B cell (primary cell): ENCODE measurements around the gene SLC7A1. TPM values are rescaled to one million over a fixed set of nuclear protein-coding genes. Genes with fewer than 3 reads are reported as not detected.

Source experiments
- ATAC-seq: fragments of 200-7000 bp; cut with Tn5 transposase; one replicate; pipeline ENCODE4 v1.10.0; 2021; ENCODE audit warnings: low read depth, mild to moderate bottlenecking, moderate number of reproducible peaks, moderate library complexity
- CTCF ChIA-PET: fragments of 350-600 bp; sonication (Branson Sonifier 250); formaldehyde crosslinking; loops from one replicate; lab custom pipeline; 2021; ENCODE audit warnings: antibody characterized with exemption, inconsistent platforms; lab: Charles Lee
- POLR2A ChIA-PET: fragments of 350-600 bp; sonication (Branson Sonifier 250); formaldehyde crosslinking; loops from one replicate; lab custom pipeline; 2021; ENCODE audit warnings: antibody characterized with exemption; lab: Charles Lee
- DNase-seq: peaks from one replicate; pipeline ENCODE4 v3.0.0; 2013
- H2AFZ ChIP-seq: 2 replicates; pipeline ENCODE4 v1.6.1; 2012; ENCODE audit warnings: mild to moderate bottlenecking, low read depth, low read length; ENCODE audit not compliant: insufficient read depth, poor library complexity, severe bottlenecking
- H3K27ac ChIP-seq, 2 donors: 1 replicate in 1 of 2; 2 replicates in 1 of 2; pipeline ENCODE4 v1.5.1; 2012 to 2013; ENCODE audit warnings: low read length in 2 of 2, mild to moderate bottlenecking in 2 of 2, moderate library complexity in 1 of 2
- H3K27me3 ChIP-seq, 4 experiments: fragments of 200-600 bp in 1 of 4; sonication (generic) in 1 of 4; replicated peaks in 1 of 4; 1 replicate in 2 of 4; 2 replicates in 2 of 4; pipeline versions ENCODE4 v1.6.1 to v1.7.0; 2013 to 2016; ENCODE audit warnings: low read length in 3 of 4, mild to moderate bottlenecking in 2 of 4, mixed read lengths in 1 of 4, moderate library complexity in 1 of 4; ENCODE audit not compliant: insufficient read depth in 4 of 4, control insufficient read depth in 3 of 4; ENCODE audit errors: control extremely low read depth in 1 of 4
- H3K36me3 ChIP-seq, 2 experiments: replicated peaks in 1 of 2; 1 replicate in 1 of 2; 2 replicates in 1 of 2; pipeline versions ENCODE4 v1.6.1 to v1.7.1; 2013; ENCODE audit warnings: low read length in 1 of 2; ENCODE audit not compliant: insufficient read depth in 2 of 2, control insufficient read depth in 1 of 2; ENCODE audit errors: control extremely low read depth in 1 of 2, extremely low read depth in 1 of 2
- H3K4me1 ChIP-seq, 2 donors: fragments of 200-600 bp in 1 of 2; sonication (generic) in 1 of 2; 1 replicate in 1 of 2; 2 replicates in 1 of 2; pipeline versions ENCODE4 v1.5.1 to v1.6.1; 2013 to 2017; ENCODE audit warnings: low read length in 2 of 2; ENCODE audit not compliant: control insufficient read depth in 2 of 2, insufficient read depth in 2 of 2
- H3K4me2 ChIP-seq: replicated peaks from 2 replicates; pipeline ENCODE3; 2012; ENCODE audit warnings: mild to moderate bottlenecking, low read depth, low read length; ENCODE audit not compliant: poor library complexity, severe bottlenecking
- H3K4me3 ChIP-seq, 5 experiments: fragments of 200-600 bp in 1 of 5; sonication (generic) in 1 of 5; 1 replicate in 3 of 5; 2 replicates in 2 of 5; pipeline versions ENCODE4 v1.5.1 to v1.7.0; 2011 to 2016; ENCODE audit warnings: low read length in 4 of 5, mild to moderate bottlenecking in 4 of 5, low read depth in 2 of 5, control low read depth in 1 of 5, moderate library complexity in 1 of 5; ENCODE audit not compliant: insufficient read depth in 1 of 5; ENCODE audit errors: control extremely low read depth in 1 of 5, extremely low read depth in 1 of 5
- H3K79me2 ChIP-seq: fragments of 200-600 bp; sonication (generic); one replicate; pipeline ENCODE4 v1.6.0; 2016; ENCODE audit warnings: low read length; ENCODE audit not compliant: control insufficient read depth, insufficient read depth
- H3K9ac ChIP-seq: fragments of 200-600 bp; sonication (generic); 2 replicates; pipeline ENCODE4 v1.6.1; 2017; ENCODE audit warnings: mild to moderate bottlenecking, low read length, moderate library complexity
- H3K9me3 ChIP-seq, 3 donors: one replicate each; pipeline versions ENCODE4 v1.6.1 to v1.7.1; 2013; ENCODE audit warnings: low read length in 2 of 3; ENCODE audit not compliant: control insufficient read depth in 2 of 3, insufficient read depth in 1 of 3; ENCODE audit errors: control extremely low read depth in 1 of 3
- H4K20me1 ChIP-seq: 2 replicates; pipeline ENCODE4 v1.6.0; 2012; ENCODE audit warnings: mild to moderate bottlenecking, low read length; ENCODE audit not compliant: insufficient read depth, control insufficient read depth, poor library complexity, severe bottlenecking
- H3K27ac Mint-ChIP-seq: one replicate; pipeline ENCODE4 v1.8.0; 2021; ENCODE audit warnings: mixed read lengths
- H3K27me3 Mint-ChIP-seq: one replicate; pipeline ENCODE4 v1.8.0; 2021; ENCODE audit warnings: mixed read lengths
- H3K4me1 Mint-ChIP-seq: one replicate; pipeline ENCODE4 v1.8.0; 2021; ENCODE audit warnings: mixed read lengths
- H3K4me3 Mint-ChIP-seq: one replicate; pipeline ENCODE4 v1.8.0; 2021; ENCODE audit warnings: mixed read lengths
- H3K9me3 Mint-ChIP-seq: one replicate; pipeline ENCODE4 v1.8.0; 2022; ENCODE audit warnings: mixed read lengths; ENCODE audit not compliant: insufficient read depth
- CTCF ChIP-seq: fragments of 200-600 bp; IDR thresholded peaks from one replicate; pipeline ENCODE4 v1.8.0; 2022; ENCODE audit warnings: antibody characterized with exemption, mild to moderate bottlenecking
- EZH2 ChIP-seq: IDR thresholded peaks from 2 replicates; pipeline ENCODE4 v1.6.1; 2012; ENCODE audit warnings: borderline replicate concordance, low read depth, mild to moderate bottlenecking, moderate library complexity, low read length; ENCODE audit not compliant: insufficient read depth, poor library complexity, severe bottlenecking
- WGBS: methylation state at CpG from one replicate; pipeline ENCODE4 v1.1.5; 2013; ENCODE audit warnings: missing lambda C conversion rate; ENCODE audit not compliant: insufficient coverage; 5-methylcytosine and 5-hydroxymethylcytosine counted together
- intact Hi-C: fragments of 100-400 bp; cut with micrococcal nuclease; formaldehyde crosslinking; loops from one replicate; pipeline ENCODE4 v1.10.0; 2022
- polyA plus RNA-seq: library from polyadenylated mRNA; depleted of rRNA; stranded (reverse); fragments of >200 nt; gene quantifications from 2 replicates; pipeline ENCODE4 v1.2.3, GENCODE V29; 2012
- total RNA-seq, 2 donors: library from RNA; stranded (reverse); fragments of 120-200 nt in 1 of 2; gene quantifications; 1 replicate in 1 of 2; 2 replicates in 1 of 2; pipeline versions ENCODE4 v1.2.3 to v1.2.4, GENCODE V29; 2013 to 2022

Gene SLC7A1
- total and polyA plus RNA-seq, 2 donors (not counting 1 experiment from before 2014, with no cell fraction given) = 3.3 to 23.1 TPM

DNA sequence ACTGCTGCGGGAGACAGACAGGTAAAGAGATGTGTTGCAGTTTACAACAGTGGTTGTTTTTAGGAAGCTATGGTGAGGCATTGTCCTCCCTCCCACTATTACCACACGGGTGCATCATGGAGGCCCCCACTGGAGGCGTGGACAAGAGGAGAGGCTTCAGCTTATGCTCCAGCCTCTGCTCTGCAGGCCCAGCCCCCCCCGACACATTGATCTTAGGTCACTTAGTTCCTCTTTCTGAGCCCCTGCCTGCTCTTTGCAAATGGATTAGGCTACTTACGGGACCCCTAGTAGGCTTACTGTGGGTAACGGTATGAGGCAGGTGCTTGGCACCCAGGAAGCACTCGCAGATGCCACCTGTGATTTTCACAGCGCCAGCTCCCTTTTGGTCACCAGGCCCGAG is 123.9 kb downstream of the SLC7A1 start:
- ChIA-PET CTCF (interaction anchor here (1.1 to 3.4 kb wide), 4 partner anchors 9 to 25 kb away, joined by 4 to 17 read pairs (median 10); no protein-coding TSS in a partner anchor), POLR2A (no interaction called here)
- WGBS = 72% methylated on average over 7 of the region's 9 CpGs
- H3K79me2 ChIP-seq = no peaks in the 10 kb centered on the region
- no peaks in the 10 kb centered on the region for H3K36me3 ChIP-seq
- peaks cover 2% of the 10 kb centered on the region for H3K4me1 Mint-ChIP-seq
- H4K20me1 ChIP-seq = no peaks in the 10 kb centered on the region
- TF ChIP-seq CTCF = no peak
- no peak for TF ChIP-seq EZH2
- intact Hi-C loops = loop anchor here (5.0 kb wide), 1 partner anchor 389 kb away; no protein-coding TSS in a partner anchor
- no peaks in the 10 kb centered on the region for H3K27me3 ChIP-seq
- peaks cover 3% of the 10 kb centered on the region for H3K27me3 Mint-ChIP-seq
- no peak overlapping the region for H3K4me3 Mint-ChIP-seq
- no peak overlapping the region for H3K27ac ChIP-seq
- DNase-seq (peak; percentile 20), ATAC-seq (peak; percentile 36)
- peaks cover 4 to 9% of the 10 kb centered on the region in 2 donors for H3K4me1 ChIP-seq
- H3K9ac ChIP-seq = no peak overlapping the region
- H2AFZ ChIP-seq = no peak overlapping the region
- H3K27ac Mint-ChIP-seq = no peak overlapping the region
- no peaks in the 10 kb centered on the region for H3K9me3 ChIP-seq
- no peaks in the 10 kb centered on the region for H3K9me3 Mint-ChIP-seq
- no peak overlapping the region for H3K4me2 ChIP-seq
- no peak overlapping the region for H3K4me3 ChIP-seq

- H3K4me3 Mint-ChIP-seq = no peak overlapping the region
- WGBS = 95% methylated on average over 6 of the region's 6 CpGs
- CTCF ChIA-PET = no interaction called here
These were observed 129.7 kb downstream of the SLC7A1 start for GRCh38 chr13:29465741-29466293.

More at GRCh38 chr13:29465741-29466293, 129.7 kb downstream of the SLC7A1 start:
- peaks cover 0 to 7% (median 7%) of the 10 kb centered on the region in 4 experiments for H3K27me3 ChIP-seq
- no peak for TF ChIP-seq EZH2
- no peak for TF ChIP-seq CTCF
- no peak overlapping the region for H3K27ac ChIP-seq
- POLR2A ChIA-PET = no interaction called here
- H3K36me3 ChIP-seq = no peaks in the 10 kb centered on the region
- intact Hi-C loops = no loop called here
- ATAC-seq (no peak), DNase-seq (no peak)
- H2AFZ ChIP-seq = no peak overlapping the region
- no peaks in the 10 kb centered on the region for H4K20me1 ChIP-seq
- Mint-ChIP-seq H3K27me3 (no peaks in the 10 kb centered on the region), H3K9me3 (no peaks in the 10 kb centered on the region), H3K27ac (no peak overlapping the region), H3K4me1 (no peaks in the 10 kb centered on the region)
- H3K9me3 ChIP-seq = no peaks in the 10 kb centered on the region
- H3K79me2 ChIP-seq = no peaks in the 10 kb centered on the region
- H3K9ac ChIP-seq = no peak overlapping the region
- no peak overlapping the region for H3K4me2 ChIP-seq
- H3K4me1 ChIP-seq = no peaks in the 10 kb centered on the region
- no peak overlapping the region for H3K4me3 ChIP-seq
